OCI-LY7 (cell line): Measurements from ENCODE around the gene CASP9. TPM values are rescaled to one million over a fixed set of nuclear protein-coding genes. Genes with fewer than 3 reads are reported as not detected.
A peak's percentile ranks its signal among the peaks of the same experiment; 100 is the strongest.

Source experiments
- BruUV-seq: library from RNA; stranded (reverse); fragments of 400-500 nt; replicated peaks from 2 replicates; lab custom pipeline; 2021; lab: Mats Ljungman, UMichigan
- CTCF ChIA-PET: fragments of 300-600 bp; sonication (Branson Sonifier 250); formaldehyde crosslinking; loops from one replicate; lab custom pipeline; 2022; ENCODE audit warnings: antibody characterized with exemption; ENCODE audit not compliant: unreplicated experiment; lab: Charles Lee
- POLR2A ChIA-PET: fragments of 300-600 bp; sonication (Branson Sonifier 250); formaldehyde crosslinking; loops from one replicate; lab custom pipeline; 2022; ENCODE audit warnings: antibody characterized with exemption; lab: Charles Lee
- DNase-seq: peaks from one replicate; pipeline ENCODE4 v3.0.0-alpha.2; 2015; ENCODE audit warnings: low spot score
- H2AFZ ChIP-seq: fragments of 200-600 bp; sonication (generic), shearing (Covaris generic); 2 replicates; pipeline ENCODE4 v1.6.1; 2014; ENCODE audit warnings: mild to moderate bottlenecking, antibody characterized with exemption, low read length, moderate library complexity
- H3K27ac ChIP-seq: fragments of 200-600 bp; sonication (generic); 2 replicates; pipeline ENCODE4 v1.5.1; 2014; ENCODE audit warnings: mixed run types, low read depth, mild to moderate bottlenecking, moderate library complexity, low read length, inconsistent platforms; ENCODE audit not compliant: poor library complexity, severe bottlenecking
- H3K36me3 ChIP-seq: fragments of 200-600 bp; sonication (generic); 2 replicates; pipeline ENCODE4 v1.6.1; 2014; ENCODE audit warnings: mild to moderate bottlenecking, antibody characterized with exemption, low read length, moderate library complexity, mixed read lengths; ENCODE audit not compliant: insufficient read depth
- H3K4me1 ChIP-seq: fragments of 200-600 bp; sonication (generic); 2 replicates; pipeline ENCODE4 v1.5.1; 2014; ENCODE audit warnings: mild to moderate bottlenecking, low read length; ENCODE audit not compliant: insufficient read depth, poor library complexity, severe bottlenecking
- H3K4me2 ChIP-seq: fragments of 200-600 bp; sonication (generic); 2 replicates; pipeline ENCODE4 v1.6.1; 2014; ENCODE audit warnings: mild to moderate bottlenecking, low read length
- H3K4me3 ChIP-seq: fragments of 200-600 bp; sonication (generic); 2 replicates; pipeline ENCODE4 v1.5.1; 2014; ENCODE audit warnings: mild to moderate bottlenecking, low read depth, low read length; ENCODE audit not compliant: poor library complexity, severe bottlenecking
- H3K79me2 ChIP-seq: fragments of 200-600 bp; sonication (generic); 2 replicates; pipeline ENCODE4 v1.6.1; 2016; ENCODE audit warnings: low read depth, mild to moderate bottlenecking, low read length, moderate library complexity, mixed read lengths; ENCODE audit not compliant: insufficient read depth
- H3K9me2 ChIP-seq: fragments of 200-600 bp; sonication (generic); 2 replicates; pipeline ENCODE4 v1.6.1; 2016; ENCODE audit warnings: mild to moderate bottlenecking, low read length, mixed read lengths; ENCODE audit not compliant: insufficient read depth
- H3K9me3 ChIP-seq: fragments of 200-600 bp; sonication (generic); 2 replicates; pipeline ENCODE4 v1.6.1; 2014; ENCODE audit warnings: mild to moderate bottlenecking, mixed run types, low read length, mixed read lengths
- H4K20me1 ChIP-seq: fragments of 200-600 bp; sonication (generic); 2 replicates; pipeline ENCODE4 v1.6.1; 2014; ENCODE audit warnings: mild to moderate bottlenecking, antibody characterized with exemption, low read length, moderate library complexity, mixed read lengths; ENCODE audit not compliant: insufficient read depth
- CTCF ChIP-seq: fragments of 200-600 bp; sonication (generic); conservative IDR thresholded peaks from 2 replicates; pipeline ENCODE4 v1.5.1; 2014; ENCODE audit warnings: mild to moderate bottlenecking, antibody characterized with exemption, low read length, moderate library complexity, mixed read lengths
- EZH2phosphoT487 ChIP-seq: fragments of 200-600 bp; sonication (generic); IDR thresholded peaks from 2 replicates; pipeline ENCODE4 v1.6.1; 2018; ENCODE audit warnings: low read depth, borderline replicate concordance, mild to moderate bottlenecking, mixed run types, antibody characterized with exemption, low read length, moderate library complexity, mixed read lengths
- intact Hi-C: fragments of 100-400 bp; cut with micrococcal nuclease; formaldehyde crosslinking; loops from one replicate; pipeline ENCODE4 v1.10.0; 2022; ENCODE audit not compliant: unreplicated experiment
- total RNA-seq, 2 experiments: library from RNA; depleted of rRNA in 1 of 2; stranded (reverse); fragments of >200 nt in 1 of 2; shearing (Covaris generic) in 1 of 2; gene quantifications; 2 replicates each; pipeline ENCODE4 v1.2.3, GENCODE V29; 2014 to 2022

CASP9 gene
- total RNA-seq, 2 experiments from 2014 or later = 14.5 to 17.6 TPM

- Histone ChIP-seq H3K4me1 (peaks cover 22% of the 10 kb centered on the region), H3K4me2 (peak within 1 kb of the TSS; percentile 99), H4K20me1 (no peaks in the 10 kb centered on the region), H3K9me2 (no peaks in the 10 kb centered on the region), H3K4me3 (peak within 1 kb of the TSS; percentile 83), H2AFZ (peak within 1 kb of the TSS; percentile 70), H3K9me3 (no peaks in the 10 kb centered on the region), H3K27ac (peak within 1 kb of the TSS; percentile 62), H3K36me3 (peaks cover 11% of the 10 kb centered on the region; the same call in 1 of the 2 replicates), H3K79me2 (peaks cover 21% of the 10 kb centered on the region; the same call in 1 of the 2 replicates)
- TF ChIP-seq EZH2phosphoT487 (no peak), CTCF (no peak; the same call in 1 of the 2 replicates)
- CTCF ChIA-PET = interaction anchor here (0.6 to 1.0 kb wide), 2 partner anchors 206 to 223 kb away, joined by 3 read pairs; no protein-coding TSS in a partner anchor
- DNase-seq = peak; percentile 100
- POLR2A ChIA-PET = interaction anchor here (0.5 to 1.2 kb wide), 5 partner anchors 10 to 310 kb away, joined by 3 to 4 read pairs (median 3); no protein-coding TSS in a partner anchor
- no TSS peak for BruUV-seq
- intact Hi-C loops = loop anchor here (1.0 to 2.0 kb wide), 4 partner anchors 52 to 214 kb away; partner anchors contain the start of gene DDI2
These were observed 2.7 kb upstream of the CASP9 start, which contains the start of gene DNAJC16 for GRCh38 chr1:15526490-15527339. Gene DNAJC16, plus strand, starts transcription at chr1:15526848. Its CDS starts 2,258 bp downstream, at chr1:15529106.

- Histone ChIP-seq H3K4me2 (peak overlapping the region; percentile 99), H3K4me1 (peaks cover 22% of the 10 kb centered on the region), H3K9me3 (no peaks in the 10 kb centered on the region), H3K27ac (peak overlapping the region; percentile 62), H3K4me3 (peak overlapping the region; percentile 83), H3K9me2 (no peaks in the 10 kb centered on the region), H2AFZ (peak overlapping the region; percentile 55; the same call in 1 of the 2 replicates), H3K36me3 (peaks cover 4% of the 10 kb centered on the region; the same call in 1 of the 2 replicates), H4K20me1 (no peaks in the 10 kb centered on the region), H3K79me2 (peaks cover 21% of the 10 kb centered on the region; the same call in 1 of the 2 replicates)
- no TSS peak for BruUV-seq
- DNase-seq = peak; percentile 15
- TF ChIP-seq CTCF (peak; percentile 53; the same call in 1 of the 2 replicates), EZH2phosphoT487 (no peak)
- ChIA-PET CTCF (no interaction called here), POLR2A (interaction anchor here (0.6 to 0.7 kb wide), 2 partner anchors 15 to 160 kb away, joined by 3 read pairs; no protein-coding TSS in a partner anchor)
- intact Hi-C loops = loop anchor here (1.0 to 2.0 kb wide), 4 partner anchors 53 to 215 kb away; partner anchors contain the start of gene DDI2
These were observed 2.0 kb upstream of the CASP9 start for GRCh38 chr1:15526021-15526489.
